Mucosa of stomach (tissue), 1 donor: Measurements from ENCODE around the gene AXL.
A peak's percentile ranks its signal among the peaks of the same experiment; 100 is the strongest.
"Not testable (repeated sequence)": the region's sequence is repeated elsewhere in the genome, so short reads cannot be mapped to it uniquely, and the experiment has no call there.

Experiments used
- H3K27me3 ChIP-seq: one replicate; pipeline ENCODE4 v1.7.0; 2013; ENCODE audit warnings: mild to moderate bottlenecking, low read length; ENCODE audit not compliant: control insufficient read depth, insufficient read depth
- H3K36me3 ChIP-seq: one replicate; pipeline ENCODE4 v1.7.0; 2013; ENCODE audit warnings: low read length; ENCODE audit not compliant: control insufficient read depth, insufficient read depth
- H3K4me1 ChIP-seq: one replicate; pipeline ENCODE4 v1.7.0; 2013; ENCODE audit warnings: mild to moderate bottlenecking, low read length; ENCODE audit not compliant: control insufficient read depth, insufficient read depth
- H3K4me3 ChIP-seq: one replicate; pipeline ENCODE4 v1.7.0; 2013; ENCODE audit warnings: low read length
- H3K9ac ChIP-seq: one replicate; pipeline ENCODE4 v1.7.0; 2013; ENCODE audit warnings: mild to moderate bottlenecking, low read length, moderate library complexity
- H3K9me3 ChIP-seq: one replicate; pipeline ENCODE4 v1.7.0; 2013; ENCODE audit warnings: mild to moderate bottlenecking, low read length, moderate library complexity; ENCODE audit not compliant: control insufficient read depth
- donor health status: Pancreatic carcinoma.

AXL gene

DNA sequence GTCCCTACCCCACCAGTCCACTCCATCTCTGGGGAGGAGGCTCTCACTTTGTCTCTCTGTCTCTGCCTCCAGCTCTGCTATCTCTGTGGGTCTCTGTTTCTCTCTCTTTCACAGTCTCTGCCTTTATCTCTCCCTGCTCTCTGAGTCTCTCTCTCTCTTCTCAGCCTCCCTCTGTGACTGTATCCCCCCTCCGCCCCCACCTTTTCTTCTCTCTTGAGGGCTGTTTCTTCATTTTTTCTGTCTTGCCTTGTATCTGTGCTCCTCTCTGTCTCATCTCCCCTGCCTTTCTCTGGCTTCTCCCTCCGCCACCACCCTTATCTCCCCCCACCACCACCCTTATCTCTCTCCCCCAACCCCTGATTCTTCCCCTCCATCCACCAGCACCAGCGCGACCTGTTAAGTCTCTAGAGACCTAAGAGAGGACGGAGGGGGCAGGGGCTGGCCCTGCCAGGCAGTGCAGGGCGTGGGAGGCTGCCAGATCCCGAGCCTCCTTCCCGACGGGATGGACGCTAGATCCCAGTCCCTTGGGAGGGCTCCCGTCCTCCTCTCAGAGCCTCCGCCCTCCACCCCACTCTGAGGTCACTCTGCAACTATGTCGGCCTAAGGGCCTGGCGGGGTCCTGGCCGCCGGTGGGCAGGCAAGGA lies 1.0 kb downstream of the AXL start:
- Histone ChIP-seq H3K4me3 (peak overlapping the region; percentile 25), H3K36me3 (no peaks in the 10 kb centered on the region), H3K9ac (peak overlapping the region; percentile 70), H3K27me3 (peaks cover 29% of the 10 kb centered on the region), H3K4me1 (peaks cover 6% of the 10 kb centered on the region), H3K9me3 (no peaks in the 10 kb centered on the region)

- H3K27me3 ChIP-seq, result peaks cover 29% of the 10 kb centered on the region
- H3K36me3 ChIP-seq, result no peaks in the 10 kb centered on the region
- H3K4me3 ChIP-seq, result no peak overlapping the region
- no peaks in the 10 kb centered on the region for H3K9me3 ChIP-seq
- peaks cover 8% of the 10 kb centered on the region for H3K4me1 ChIP-seq
- H3K9ac ChIP-seq, result peak overlapping the region; percentile 70
These were observed 1.8 kb downstream of the AXL start for GRCh38 chr19:41220811-41221210.

GRCh38 chr19:41221514-41222205 lies 2.6 kb downstream of the AXL start:
- H3K36me3 ChIP-seq, result no peaks in the 10 kb centered on the region
- H3K4me1 ChIP-seq, result peaks cover 13% of the 10 kb centered on the region
- H3K9me3 ChIP-seq, result no peaks in the 10 kb centered on the region
- peaks cover 29% of the 10 kb centered on the region for H3K27me3 ChIP-seq
- H3K9ac ChIP-seq, result no peak overlapping the region
- H3K4me3 ChIP-seq, result no peak overlapping the region

GRCh38 chr19:41222240-41222639 lies 3.2 kb downstream of the AXL start:
- Histone ChIP-seq H3K9ac (no peak overlapping the region), H3K4me1 (peaks cover 18% of the 10 kb centered on the region), H3K36me3 (no peaks in the 10 kb centered on the region), H3K27me3 (peaks cover 29% of the 10 kb centered on the region), H3K4me3 (no peak overlapping the region), H3K9me3 (no peaks in the 10 kb centered on the region)

- Histone ChIP-seq H3K4me1 (peaks cover 18% of the 10 kb centered on the region), H3K4me3 (no peak overlapping the region)
These were observed 4.6 kb downstream of the AXL start for GRCh38 chr19:41223431-41224234.

DNA sequence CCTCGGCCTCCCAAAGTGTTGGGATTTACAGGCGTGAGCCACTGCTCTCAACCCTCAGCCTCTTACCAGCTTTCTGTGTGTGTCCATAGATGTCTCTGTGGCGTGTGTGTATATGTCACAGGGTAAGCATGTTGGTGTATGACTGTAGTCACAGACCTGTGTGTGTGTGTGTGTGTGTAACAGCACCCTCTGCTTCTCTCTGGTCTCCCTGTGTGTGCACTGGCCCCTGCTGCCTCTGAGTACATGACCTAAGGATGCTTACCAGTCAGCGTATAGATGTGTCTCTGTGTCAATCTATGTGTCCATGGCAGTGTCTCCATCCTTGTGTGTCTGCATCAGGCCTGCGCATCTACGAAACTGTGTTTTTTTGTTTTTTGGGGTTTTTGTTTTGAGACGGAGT lies 5.6 kb downstream of the AXL start:
- Histone ChIP-seq H3K4me3 (no peak overlapping the region), H3K9me3 (no peaks in the 10 kb centered on the region), H3K27me3 (peaks cover 14% of the 10 kb centered on the region), H3K36me3 (no peaks in the 10 kb centered on the region), H3K4me1 (peaks cover 12% of the 10 kb centered on the region), H3K9ac (no peak overlapping the region)

More at GRCh38 chr19:41223431-41224234, 4.6 kb downstream of the AXL start:
- Histone ChIP-seq H3K36me3 (no peaks in the 10 kb centered on the region), H3K27me3 (peaks cover 24% of the 10 kb centered on the region), H3K9me3 (no peaks in the 10 kb centered on the region), H3K9ac (no peak overlapping the region)

GRCh38 chr19:41225238-41226052 lies 6.4 kb downstream of the AXL start:
- Histone ChIP-seq H3K4me3 (no peak overlapping the region), H3K9me3 (no peaks in the 10 kb centered on the region), H3K27me3 (peaks cover 6% of the 10 kb centered on the region), H3K9ac (peak overlapping the region; percentile 52), H3K4me1 (peaks cover 12% of the 10 kb centered on the region), H3K36me3 (no peaks in the 10 kb centered on the region)

- Histone ChIP-seq H3K27me3 (no peaks in the 10 kb centered on the region), H3K9me3 (no peaks in the 10 kb centered on the region), H3K36me3 (no peaks in the 10 kb centered on the region), H3K9ac (peak overlapping the region; percentile 52), H3K4me1 (peaks cover 12% of the 10 kb centered on the region), H3K4me3 (peak overlapping the region; percentile 17)
These were observed 7.2 kb downstream of the AXL start for GRCh38 chr19:41226053-41226873.

DNA sequence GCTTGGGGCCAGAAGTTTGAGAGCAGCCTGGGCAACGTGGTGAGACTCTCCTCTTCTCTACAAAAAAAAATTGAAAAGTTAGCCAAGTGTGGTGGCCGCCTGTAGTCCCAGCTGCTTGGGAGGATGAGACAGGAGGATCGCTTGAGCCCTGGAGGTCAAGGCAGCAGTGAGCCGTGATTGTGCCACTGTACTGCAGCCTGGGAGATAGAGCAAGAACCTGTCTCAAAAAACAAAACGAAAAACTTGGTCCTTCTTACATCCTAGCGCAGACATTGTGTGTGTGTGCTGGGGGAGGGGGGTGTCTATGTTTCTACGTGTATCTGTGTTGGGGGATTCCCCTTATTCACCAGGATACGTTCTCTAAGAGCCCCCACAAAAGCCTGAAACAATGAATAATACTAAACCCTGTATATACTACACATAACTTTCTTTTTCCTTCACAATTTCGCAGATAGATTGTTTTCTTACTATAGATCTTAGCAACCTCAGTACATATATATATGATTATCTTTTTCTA lies 7.9 kb downstream of the AXL start:
- H3K36me3 ChIP-seq, result no peaks in the 10 kb centered on the region

GRCh38 chr19:41228486-41228885 lies 9.5 kb downstream of the AXL start:
- Histone ChIP-seq H3K9ac (no peak overlapping the region), H3K27me3 (no peaks in the 10 kb centered on the region), H3K4me3 (no peak overlapping the region), H3K36me3 (no peaks in the 10 kb centered on the region), H3K4me1 (peaks cover 12% of the 10 kb centered on the region), H3K9me3 (no peaks in the 10 kb centered on the region)

More for the DNA sequence above, 7.9 kb downstream of the AXL start:
- Histone ChIP-seq H3K9me3 (no peaks in the 10 kb centered on the region), H3K9ac (peak overlapping the region; percentile 52), H3K4me1 (peaks cover 12% of the 10 kb centered on the region), H3K4me3 (peak overlapping the region; percentile 17), H3K27me3 (no peaks in the 10 kb centered on the region)

DNA sequence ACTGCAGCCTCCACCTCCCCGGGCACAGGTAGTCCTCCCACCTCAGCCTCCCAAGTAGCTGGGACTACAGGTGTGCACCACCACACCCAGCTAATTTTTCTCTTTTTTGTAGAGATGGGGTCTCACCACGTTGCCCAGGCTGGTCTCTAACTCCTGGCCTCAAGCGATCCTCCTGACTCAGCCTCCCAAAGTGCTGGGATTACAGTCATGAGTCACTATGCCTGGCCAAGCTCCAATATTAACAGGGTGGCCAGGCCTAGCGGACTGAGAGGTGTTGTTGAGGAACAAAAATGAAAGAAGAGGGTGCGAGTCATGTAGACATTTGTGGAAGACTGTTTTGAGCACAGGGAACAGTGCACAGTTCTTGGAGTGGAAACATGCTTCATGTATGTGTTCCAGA lies 10.3 kb downstream of the AXL start:
- H3K4me3 ChIP-seq, H3K36me3 ChIP-seq, H3K27me3 ChIP-seq, H3K9me3 ChIP-seq, H3K9ac ChIP-seq: not testable (repeated sequence)
- H3K4me1 ChIP-seq, result peaks cover 12% of the 10 kb centered on the region
